Gastroesophageal sphincter (tissue), 3 donors: Measurements from ENCODE around the gene WWP2.

ENCODE experiments used
- CTCF ChIP-seq, 4 experiments: fragments of 200-600 bp in 2 of 4; fragments of 450-650 bp in 2 of 4; sonication (generic) in 1 of 4; IDR thresholded peaks; one replicate each; pipeline ENCODE4 v1.5.1; 2017 to 2019; ENCODE audit warnings: antibody characterized with exemption in 4 of 4, mild to moderate bottlenecking in 2 of 4, moderate library complexity in 2 of 4
- EP300 ChIP-seq: sonication (generic); formaldehyde crosslinking; IDR thresholded peaks from one replicate; pipeline ENCODE4 v1.6.1; 2017; ENCODE audit warnings: antibody characterized with exemption, mild to moderate bottlenecking
- POLR2A ChIP-seq, 2 donors: fragments of 450-650 bp; IDR thresholded peaks; one replicate each; pipeline ENCODE4 v1.6.1; 2017; ENCODE audit warnings: antibody characterized with exemption in 2 of 2, mild to moderate bottlenecking in 2 of 2, moderate library complexity in 1 of 2
- POLR2AphosphoS5 ChIP-seq: sonication (generic); formaldehyde crosslinking; IDR thresholded peaks from one replicate; pipeline ENCODE4 v1.6.1; 2017; ENCODE audit warnings: antibody characterized with exemption

- TF ChIP-seq CTCF (IDR thresholded peaks at IDR 0.05) (no peak), POLR2A (IDR thresholded peaks at IDR 0.05) (no peak), POLR2AphosphoS5 (no peak), EP300 (no peak)
Measured at GRCh38 chr16:69821844-69822173, 59.7 kb downstream of the WWP2 start.
